ENCODE measurements around the gene USO1. TPM values are rescaled to one million over a fixed set of nuclear protein-coding genes. Genes with fewer than 3 reads are reported as not detected.
A peak's percentile ranks its signal among the peaks of the same experiment; 100 is the strongest.

USO1 gene
- total and polyA plus RNA-seq, 2 of the 8 experiments (the other 6 are each of a cell fraction or from before 2014, with no cell fraction given): 57.3 to 198 TPM

DNA sequence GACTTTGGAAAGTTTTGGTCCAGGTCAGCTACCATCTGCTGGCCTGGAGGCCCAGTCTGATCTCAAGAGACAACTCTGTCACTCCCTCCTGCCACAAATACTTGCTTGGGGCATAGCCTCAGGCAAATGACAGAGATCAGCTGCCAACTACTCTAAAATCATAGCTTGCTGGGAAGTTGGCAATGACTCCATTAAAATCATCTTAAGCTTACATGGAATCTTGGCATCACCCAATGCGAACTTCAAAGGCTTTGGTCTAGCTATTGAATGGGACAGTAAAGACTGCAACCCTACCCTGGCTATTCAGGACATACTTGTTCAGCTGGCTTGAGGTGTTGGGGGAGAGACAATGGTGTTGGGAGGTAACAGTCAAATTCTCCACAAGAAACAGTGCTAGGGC, 7.0 kb upstream of the USO1 start:
- H3K9me3 ChIP-seq (ENCODE audit: insufficient read depth in 2 of 2, low read depth in 1 of 2, low read length in 1 of 2): no peaks in the 10 kb centered on the region
- H2BK15ac ChIP-seq (ENCODE audit: low read length): no peak overlapping the region
- CTCF ChIA-PET (ENCODE audit: partially characterized antibody): interaction anchor here (0.9 to 3.1 kb wide), 4 partner anchors 9 to 131 kb away, joined by 4 to 22 read pairs (median 6); no protein-coding TSS in a partner anchor
- H4K8ac ChIP-seq (ENCODE audit: extremely low read depth, insufficient read depth, low read length): no peak overlapping the region; the same call in 1 of the 2 replicates
- POLR2A ChIA-PET (ENCODE audit: partially characterized antibody): interaction anchor here (0.8 to 4.0 kb wide), 4 partner anchors 13 to 65 kb away, joined by 3 to 35 read pairs (median 8); no protein-coding TSS in a partner anchor
- no peak overlapping the region for H2BK5ac ChIP-seq (ENCODE audit: low read depth, low read length)
- no peak overlapping the region for H2BK12ac ChIP-seq (ENCODE audit: low read depth, low read length)
- no peaks in the 10 kb centered on the region for H3K23me2 ChIP-seq (ENCODE audit: low read depth, low read length)
- H4K91ac ChIP-seq (replicated peaks; ENCODE audit: insufficient read length, low read length): no peak overlapping the region
- H3K9ac ChIP-seq (replicated peaks in 1 of 4; ENCODE audit: extremely low read depth in 1 of 4, low read depth in 3 of 4, low read length in 3 of 4): no peak overlapping the region
- H3K14ac ChIP-seq (ENCODE audit: insufficient read length): no peak overlapping the region
- TF ChIP-seq PHF8 (conservative IDR thresholded peaks at IDR 0.05; ENCODE audit: low read depth, low read length) (no peak), EGR1 (IDR thresholded peaks at IDR 0.05; ENCODE audit: borderline replicate concordance, low read depth, low read length) (no peak), RFX5 (IDR thresholded peaks at IDR 0.05; ENCODE audit: borderline replicate concordance, low read depth, low read length) (no peak)
- peaks cover 0 to 4% of the 10 kb centered on the region in 2 experiments for H4K20me1 ChIP-seq (replicated peaks in 1 of 2; ENCODE audit: control insufficient read depth in 1 of 2, insufficient read depth in 2 of 2, low read length in 2 of 2)
- peaks cover 12 to 86% of the 10 kb centered on the region in 2 experiments for H3K79me2 ChIP-seq (ENCODE audit: control insufficient read depth in 1 of 2, insufficient read depth in 2 of 2, low read length in 2 of 2)
- no peak overlapping the region for H3K56ac ChIP-seq (replicated peaks; ENCODE audit: insufficient read length, low read depth, low read length)
- FAIRE-seq (no peak), DNase-seq (ENCODE audit: low read depth in 1 of 2, low spot score in 2 of 2) (peak in 1 of 2 experiments; percentile 27)
- 95% methylated on average over 1 of the region's 1 CpG; no CpG with 5 or more reads in 1 of the 2 experiments for WGBS, 2 experiments (ENCODE audit: extremely low coverage in 1 of 2, insufficient coverage in 1 of 2, insufficient read length in 1 of 2, insufficient replicate concordance in 2 of 2, low coverage in 1 of 2, low lambda C conversion rate in 2 of 2, missing lambda C conversion rate in 1 of 2)
- H3K36me3 ChIP-seq (ENCODE audit: control insufficient read depth in 2 of 4, insufficient read depth in 4 of 4, low read length in 3 of 4): peaks cover 0 to 25% (median 9%) of the 10 kb centered on the region in 4 experiments; a peak in 5 of 8 replicates
- H3K18ac ChIP-seq (ENCODE audit: extremely low read depth, low read length): no peak overlapping the region
- no peak overlapping the region for H2BK120ac ChIP-seq (replicated peaks; ENCODE audit: low read depth, low read length)
- no peak overlapping the region for H3K4ac ChIP-seq (replicated peaks; ENCODE audit: insufficient read length, low read depth, low read length)
- no peak overlapping the region for H3K4me3 ChIP-seq (ENCODE audit: extremely low read depth in 1 of 4, insufficient read depth in 2 of 4, low read depth in 3 of 4, low read length in 4 of 4)
- no peak overlapping the region for H3K4me2 ChIP-seq (ENCODE audit: insufficient read depth in 1 of 2, low read depth in 2 of 2, low read length in 2 of 2)
- H3K23ac ChIP-seq (ENCODE audit: insufficient read length): no peak overlapping the region
- H2BK20ac ChIP-seq (ENCODE audit: low read length): no peak overlapping the region
- no peak overlapping the region for H2AFZ ChIP-seq (ENCODE audit: low read length)
- H3K4me1 ChIP-seq (replicated peaks in 1 of 4; ENCODE audit: control insufficient read depth in 3 of 4, insufficient read depth in 4 of 4, low read length in 3 of 4): peaks cover 0 to 3% (median 2%) of the 10 kb centered on the region in 4 experiments; a peak in 5 of 7 replicates
- no peak overlapping the region for H3K27ac ChIP-seq (ENCODE audit: low read depth, low read length)
- no peak overlapping the region for H4K5ac ChIP-seq (ENCODE audit: insufficient read length, low read depth, low read length)
- peaks cover 14% of the 10 kb centered on the region; the same call in 1 of the 2 replicates for H3K79me1 ChIP-seq (ENCODE audit: low read depth, low read length)
- no peak overlapping the region for H2AK5ac ChIP-seq (ENCODE audit: low read depth, low read length)
- H3K27me3 ChIP-seq (replicated peaks in 1 of 4; ENCODE audit: control insufficient read depth in 3 of 4, extremely low read depth in 1 of 4, insufficient read depth in 3 of 4, low read length in 3 of 4): no peaks in the 10 kb centered on the region
